Stimulated activated CD8-positive, alpha-beta memory T cell treated with anti-CD3 and anti-CD28 coated beads, Interleukin-4, amount 100 ng/mL, for 4 hours (primary cell): ENCODE data around the gene ANKRD24.
"Not testable (repeated sequence)": the region's sequence is repeated elsewhere in the genome, so short reads cannot be mapped to it uniquely, and the experiment has no call there.

ENCODE experiments used
- DNase-seq, 2 donors: peaks; one replicate each; pipeline ENCODE4 v3.0.0-alpha.2; 2020; ENCODE audit warnings: low read depth in 2 of 2, low spot score in 1 of 2

The ANKRD24 gene

DNA sequence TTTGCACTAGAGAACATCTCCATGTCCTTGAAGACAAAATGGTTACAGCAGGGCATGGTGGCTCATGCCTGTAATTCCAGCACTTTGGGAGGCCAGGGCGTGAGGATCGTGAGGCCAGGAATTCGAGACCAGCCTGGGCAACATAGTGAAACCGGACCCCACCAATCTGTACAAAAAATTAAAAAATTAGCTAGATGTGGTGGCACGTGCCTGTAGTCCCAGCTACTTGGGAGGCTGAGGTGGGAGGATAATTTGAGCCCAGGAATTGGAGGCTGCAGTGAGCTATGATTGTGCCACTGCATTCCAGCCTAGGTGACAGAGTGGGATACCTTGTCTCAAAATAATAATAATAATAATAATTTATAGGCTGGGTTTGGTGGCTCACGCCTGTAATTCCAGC, 47.7 kb downstream of the ANKRD24 start:
- DNase-seq = not testable (repeated sequence)

DNA sequence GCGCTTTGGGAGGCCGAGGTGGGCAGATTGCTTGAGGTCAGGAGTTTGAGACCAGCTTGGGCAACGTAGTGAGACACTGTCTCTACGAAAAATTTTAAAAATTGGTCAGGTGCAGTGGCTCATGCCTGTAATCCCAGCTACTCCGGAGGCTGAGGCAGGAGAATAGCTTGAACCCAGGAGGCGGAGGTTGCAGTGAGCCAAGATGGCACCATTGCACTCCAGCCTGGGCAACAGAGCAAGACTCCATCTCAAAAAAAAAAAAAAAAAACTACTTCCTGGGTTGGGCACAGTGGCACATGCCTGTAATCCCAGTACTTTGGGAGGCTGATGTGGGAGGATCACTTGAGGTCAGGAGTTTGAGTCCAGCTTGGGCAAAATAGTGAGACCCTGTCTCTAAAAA, 49.0 kb downstream of the ANKRD24 start:
- DNase-seq = not testable (repeated sequence)

GRCh38 chr19:4232139-4232538, 49.6 kb downstream of the ANKRD24 start:
- not testable (repeated sequence) for DNase-seq

DNA sequence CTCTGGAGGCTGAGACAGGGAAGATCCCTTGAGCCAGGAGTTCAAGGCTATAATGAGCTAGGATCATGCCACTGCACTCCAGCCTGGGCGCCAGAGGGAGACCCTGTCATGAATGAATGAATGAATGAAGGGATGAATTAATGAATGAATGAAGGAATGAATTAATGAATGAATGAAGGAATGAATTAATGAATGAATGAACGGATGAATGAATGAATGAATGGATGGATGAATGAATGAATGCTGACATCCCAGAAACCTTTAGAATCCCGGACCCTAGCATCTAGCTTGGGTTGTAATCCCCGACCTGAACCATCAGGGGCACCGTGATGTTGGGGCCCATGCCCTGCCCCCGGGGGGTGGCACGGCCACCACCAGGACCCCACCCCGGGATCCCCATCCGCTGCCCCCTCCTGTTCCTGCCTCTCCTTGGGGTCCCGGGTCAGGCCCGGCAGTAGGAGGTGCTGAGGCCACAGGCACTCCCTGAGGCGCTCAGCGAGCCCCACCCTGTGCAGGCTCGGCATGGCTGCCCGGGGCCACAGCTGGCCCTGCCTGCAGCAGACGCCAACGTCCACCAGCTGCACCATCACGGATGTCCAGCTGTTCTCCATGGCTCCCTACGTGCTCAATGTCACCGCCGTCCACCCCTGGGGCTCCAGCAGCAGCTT, 50.3 kb downstream of the ANKRD24 start:
- DNase-seq = no peak

DNA sequence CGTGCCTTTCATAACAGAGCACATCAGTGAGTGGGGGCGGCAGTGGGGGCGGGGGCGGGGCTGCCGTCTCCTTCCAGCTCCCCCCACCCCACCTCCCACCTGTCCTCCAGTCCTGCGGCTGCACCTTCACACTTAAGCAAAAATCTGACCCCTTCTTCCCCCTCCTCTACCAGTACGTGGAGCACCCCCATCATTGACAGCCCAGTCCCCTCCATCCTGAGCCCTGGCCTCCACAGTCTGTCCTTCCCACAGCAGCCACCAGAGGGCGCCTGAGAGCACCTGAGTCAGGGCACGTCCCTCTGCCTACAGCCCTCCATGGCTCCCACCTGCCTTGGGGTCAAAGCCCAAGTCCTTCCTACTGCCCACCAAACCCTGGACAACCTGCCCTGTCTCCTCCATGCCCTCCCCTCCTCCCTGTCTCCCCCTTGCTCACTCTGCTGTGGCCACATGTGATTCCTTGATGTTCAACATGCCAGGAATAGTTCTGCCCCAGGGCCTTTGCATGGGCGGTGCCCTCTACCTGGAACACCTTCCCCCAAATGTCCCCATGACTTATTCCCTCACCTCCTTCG, 50.9 kb downstream of the ANKRD24 start:
- peak; percentile 21 to 58 for DNase-seq

DNA sequence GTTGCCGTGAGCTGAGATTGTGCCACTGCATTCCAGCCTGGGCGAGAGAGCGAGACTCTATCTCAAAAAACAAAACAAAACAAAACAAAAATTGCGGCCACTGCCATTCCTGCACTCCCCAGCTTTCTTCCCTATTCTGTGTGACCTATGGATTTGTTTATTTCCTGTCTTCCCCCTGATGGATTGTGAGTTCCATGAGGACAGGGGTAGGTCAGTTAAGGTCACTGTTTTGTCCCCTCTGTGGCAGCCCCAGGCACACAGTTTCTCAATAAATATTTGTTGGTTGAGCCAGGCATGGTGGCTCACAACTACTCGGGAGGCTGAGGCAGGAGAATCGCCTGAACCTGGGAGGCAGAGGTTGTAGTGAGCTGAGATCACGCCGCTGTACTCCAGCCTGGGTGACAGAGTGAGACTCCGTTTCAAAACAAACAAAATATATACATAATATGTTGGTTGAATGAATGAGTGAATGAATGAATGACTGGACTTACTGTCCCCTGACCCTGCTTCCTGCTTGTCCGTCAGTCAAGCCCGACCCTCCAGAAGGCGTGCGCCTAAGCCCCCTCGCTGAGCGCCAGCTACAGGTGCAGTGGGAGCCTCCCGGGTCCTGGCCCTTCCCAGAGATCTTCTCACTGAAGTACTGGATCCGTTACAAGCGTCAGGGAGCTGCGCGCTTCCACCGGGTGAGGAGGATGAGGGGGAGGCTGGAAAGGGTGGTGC, 51.8 kb downstream of the ANKRD24 start:
- DNase-seq = no peak

GRCh38 chr19:4234862-4235201, 52.3 kb downstream of the ANKRD24 start:
- no peak for DNase-seq

DNA sequence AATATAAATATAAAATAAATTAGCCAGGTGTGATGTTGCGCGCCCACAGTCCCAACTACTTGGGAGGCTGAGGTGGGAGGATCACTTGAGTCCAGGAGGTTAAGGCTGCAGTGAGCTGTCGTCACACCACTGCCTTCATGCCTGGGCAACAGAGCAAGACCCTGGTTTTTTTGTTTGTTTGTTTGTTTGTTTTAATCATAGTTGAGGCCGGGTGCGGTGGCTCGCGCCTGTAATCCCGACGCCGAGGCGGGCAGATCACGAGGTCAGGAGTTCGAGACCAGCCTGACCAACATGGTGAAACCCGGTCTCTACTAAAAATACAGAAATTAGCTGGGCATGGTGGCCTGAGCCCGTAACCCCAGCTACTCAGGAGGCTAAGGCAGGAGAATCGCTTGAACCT, 55.0 kb downstream of the ANKRD24 start:
- not testable (repeated sequence) for DNase-seq

- no peak for DNase-seq
Observed at GRCh38 chr19:4238831-4239230, 56.3 kb downstream of the ANKRD24 start.

GRCh38 chr19:4241824-4242430, 59.4 kb downstream of the ANKRD24 start:
- DNase-seq = no peak

- not testable (repeated sequence) for DNase-seq
Observed at GRCh38 chr19:4245938-4246337, 63.4 kb downstream of the ANKRD24 start.

GRCh38 chr19:4246767-4247593, 64.5 kb downstream of the ANKRD24 start, which contains the start of gene YJU2:
Gene YJU2 (plus strand): TSS chr19:4247080. CDS start chr19:4247147, 67 bp downstream.
- DNase-seq = peak; percentile 95 to 97

- no peak for DNase-seq
Observed at GRCh38 chr19:4256563-4256962, 74.1 kb downstream of the ANKRD24 start.

DNA sequence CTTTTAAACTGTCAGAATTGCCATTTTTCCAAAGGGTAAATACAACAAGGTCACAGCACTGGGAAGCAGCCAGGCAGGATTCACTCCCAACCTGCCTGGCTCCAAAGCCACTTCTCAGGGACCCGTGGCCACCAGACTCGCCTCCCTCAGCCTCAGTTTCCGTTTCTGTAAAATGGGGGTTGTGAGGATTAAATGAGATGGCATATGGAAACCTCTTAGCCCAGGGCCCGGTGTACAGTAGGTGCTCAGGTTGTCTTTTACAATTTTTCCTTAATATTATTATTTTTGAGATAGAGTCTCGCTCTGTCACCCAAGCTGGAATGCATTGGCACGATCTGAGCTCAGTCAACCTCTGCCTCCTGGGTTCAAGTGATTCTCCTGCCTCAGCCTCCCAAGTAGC, 74.5 kb downstream of the ANKRD24 start:
- no peak for DNase-seq

DNA sequence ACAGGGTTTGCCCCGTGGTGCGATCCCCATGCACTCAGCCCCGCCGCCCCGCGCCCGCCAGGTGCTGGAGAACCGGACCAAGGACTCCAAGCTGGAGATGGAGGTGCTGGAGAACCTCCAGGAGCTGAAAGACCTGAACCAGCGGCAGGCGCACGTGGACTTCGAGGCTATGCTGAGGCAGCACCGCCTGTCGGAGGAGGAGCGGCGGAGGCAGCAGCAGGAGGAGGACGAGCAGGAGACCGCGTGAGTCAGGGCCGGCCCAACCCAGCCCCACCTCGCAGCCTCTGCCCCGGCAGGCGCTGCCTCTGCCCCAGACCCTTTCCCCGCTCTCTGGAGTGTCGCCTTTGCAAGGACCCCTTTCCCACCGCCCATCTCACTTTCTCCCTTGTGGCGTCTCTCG, 75.7 kb downstream of the ANKRD24 start:
- DNase-seq = no peak

DNA sequence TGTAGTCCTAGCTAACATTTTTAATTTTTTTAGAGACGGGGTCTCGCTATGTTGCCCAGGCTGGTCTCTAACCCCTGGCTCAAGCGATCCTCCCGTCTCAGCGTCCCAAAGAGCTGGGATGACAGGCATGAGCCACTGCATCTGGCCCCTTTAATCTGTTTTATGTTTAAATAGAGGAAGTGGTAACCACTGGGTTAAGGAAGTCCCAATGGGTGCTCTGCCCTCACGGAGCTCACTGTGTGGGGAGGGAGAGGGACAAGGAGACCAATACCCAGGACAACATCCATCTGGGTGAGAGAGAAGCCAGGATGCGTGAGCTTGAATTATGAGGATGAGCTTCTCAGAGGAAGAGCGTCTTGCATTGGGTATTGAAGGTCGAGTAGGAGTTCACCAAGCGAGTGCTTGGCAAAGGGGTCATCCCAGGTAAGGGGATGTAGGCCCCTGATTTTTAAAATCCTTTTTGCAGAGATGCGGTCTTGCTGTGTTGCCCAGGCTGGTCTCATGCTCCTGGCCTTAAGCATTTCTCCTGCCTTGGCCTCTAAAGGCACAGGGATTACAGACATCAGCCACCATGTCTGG, 78.2 kb downstream of the ANKRD24 start:
- DNase-seq = no peak

- DNase-seq = no peak
Observed at GRCh38 chr19:4264812-4265211, 82.3 kb downstream of the ANKRD24 start.

DNA sequence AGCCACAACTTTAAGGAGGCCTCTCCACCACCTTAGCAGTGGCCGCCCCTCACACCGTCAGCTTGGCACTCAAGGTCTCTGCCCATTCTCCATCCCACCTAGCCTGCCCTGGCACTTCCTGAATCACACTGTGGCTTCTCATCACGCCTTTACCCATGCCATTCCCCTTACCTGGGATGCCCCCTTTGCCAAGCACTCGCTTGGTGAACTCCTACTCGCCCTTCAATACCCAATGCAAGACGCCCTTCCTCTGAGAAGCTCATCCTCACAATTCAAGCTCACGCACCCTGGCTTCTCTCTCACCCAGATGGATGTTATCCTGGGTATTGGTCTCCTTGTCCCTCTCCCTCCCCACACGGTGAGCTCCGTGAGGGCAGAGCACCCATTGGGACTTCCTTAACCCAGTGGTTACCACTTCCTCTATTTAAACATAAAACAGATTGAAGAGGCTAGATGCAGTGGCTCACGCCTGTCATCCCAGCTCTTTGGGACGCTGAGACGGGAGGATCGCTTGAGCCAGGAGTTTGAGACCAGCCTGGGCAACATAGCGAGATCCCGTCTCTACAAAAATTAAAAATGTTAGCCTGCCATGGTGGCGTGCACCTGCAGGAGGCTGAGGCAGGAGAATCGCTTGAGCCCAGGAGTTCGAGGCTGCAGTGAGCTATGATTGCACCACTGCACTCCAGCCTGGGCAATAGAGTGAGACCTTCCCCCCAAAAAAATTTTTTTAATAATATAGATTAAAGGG, 83.9 kb downstream of the ANKRD24 start:
- no peak for DNase-seq

GRCh38 chr19:4267101-4267900, 84.8 kb downstream of the ANKRD24 start:
- DNase-seq = peak; percentile 32 to 43
